Breast epithelium (tissue), 4 donors: ENCODE results near the gene FHOD3. TPM values are rescaled to one million over a fixed set of nuclear protein-coding genes. Genes with fewer than 3 reads are reported as not detected.

ENCODE experiments used
- DNase-seq, 2 donors: peaks; one replicate each; pipeline ENCODE4 v3.0.0-alpha.2; 2019; ENCODE audit warnings: low spot score in 2 of 2
- H3K27ac ChIP-seq, 2 donors: fragments of 200-600 bp; sonication (generic) in 1 of 2; one replicate each; pipeline ENCODE4 v1.5.1; 2016 to 2019; ENCODE audit warnings: mild to moderate bottlenecking in 1 of 2
- H3K27me3 ChIP-seq, 2 donors: fragments of 200-600 bp; sonication (generic) in 1 of 2; one replicate each; pipeline versions ENCODE4 v1.5.1 to v1.6.0; 2017 to 2019; ENCODE audit warnings: control low read depth in 1 of 2, mild to moderate bottlenecking in 1 of 2
- H3K36me3 ChIP-seq: fragments of 200-600 bp; one replicate; pipeline ENCODE4 v1.5.1; 2019
- H3K4me1 ChIP-seq, 2 donors: fragments of 200-600 bp; sonication (generic); one replicate each; pipeline ENCODE4 v1.5.1; 2016 to 2019; ENCODE audit warnings: control low read depth in 1 of 2
- H3K4me3 ChIP-seq, 3 donors: fragments of 200-600 bp; sonication (generic); 1 replicate in 2 of 3; 2 replicates in 1 of 3; pipeline ENCODE4 v1.5.1; 2016 to 2019; ENCODE audit warnings: mild to moderate bottlenecking in 3 of 3, moderate library complexity in 2 of 3
- H3K9me3 ChIP-seq, 2 donors: fragments of 200-600 bp; sonication (generic) in 1 of 2; one replicate each; pipeline ENCODE4 v1.5.1; 2016 to 2019; ENCODE audit warnings: control low read depth in 1 of 2
- CTCF ChIP-seq, 3 donors: fragments of 450-650 bp; IDR thresholded peaks; one replicate each; pipeline ENCODE4 v1.5.1; 2016 to 2017; ENCODE audit warnings: antibody characterized with exemption in 3 of 3, mild to moderate bottlenecking in 3 of 3, moderate library complexity in 3 of 3
- POLR2A ChIP-seq: fragments of 450-650 bp; IDR thresholded peaks from one replicate; pipeline ENCODE4 v1.6.1; 2016; ENCODE audit warnings: antibody characterized with exemption, mild to moderate bottlenecking, moderate library complexity
- POLR2AphosphoS5 ChIP-seq, 3 donors: sonication (generic); formaldehyde crosslinking; IDR thresholded peaks; one replicate each; pipeline ENCODE4 v1.6.1; 2017; ENCODE audit warnings: antibody characterized with exemption in 3 of 3
- intact Hi-C: fragments of 100-400 bp; cut with DNase I; formaldehyde crosslinking; loops from one replicate; pipeline ENCODE4 v1.15.1; 2023; ENCODE audit warnings: low total_unique reads
- total RNA-seq, 3 donors: library from RNA; depleted of rRNA; stranded (reverse); fragments of >200 nt; gene quantifications; one replicate each; pipeline ENCODE4 v1.1.0, GENCODE V29; 2016

The FHOD3 gene
- total RNA-seq, 3 donors from 2014 or later: 1.9 to 13.1 (median 13.0) TPM

GRCh38 chr18:36636237-36636817 lies 338.8 kb downstream of the FHOD3 start:
- Histone ChIP-seq H3K4me3 (no peak overlapping the region), H3K27me3 (no peaks in the 10 kb centered on the region), H3K36me3 (no peaks in the 10 kb centered on the region), H3K27ac (no peak overlapping the region), H3K9me3 (no peaks in the 10 kb centered on the region), H3K4me1 (no peaks in the 10 kb centered on the region)
- intact Hi-C loops: no loop called here
- TF ChIP-seq POLR2AphosphoS5 (IDR thresholded peaks at IDR 0.05): no peak
- no peak for TF ChIP-seq POLR2A
- TF ChIP-seq CTCF (IDR thresholded peaks at IDR 0.05): no peak
- no peak for DNase-seq

- Histone ChIP-seq H3K9me3 (no peaks in the 10 kb centered on the region), H3K27ac (no peak overlapping the region), H3K27me3 (no peaks in the 10 kb centered on the region), H3K4me1 (no peaks in the 10 kb centered on the region), H3K36me3 (no peaks in the 10 kb centered on the region), H3K4me3 (no peak overlapping the region)
- DNase-seq: no peak
- TF ChIP-seq POLR2AphosphoS5 (IDR thresholded peaks at IDR 0.05): no peak
- intact Hi-C loops: no loop called here
Measured at GRCh38 chr18:36638224-36638623, 340.7 kb downstream of the FHOD3 start.

GRCh38 chr18:36640021-36640952 lies 342.8 kb downstream of the FHOD3 start:
- Histone ChIP-seq H3K27ac (no peak overlapping the region), H3K9me3 (no peaks in the 10 kb centered on the region), H3K4me3 (no peak overlapping the region), H3K4me1 (no peaks in the 10 kb centered on the region), H3K27me3 (no peaks in the 10 kb centered on the region), H3K36me3 (no peaks in the 10 kb centered on the region)
- intact Hi-C loops: no loop called here
- TF ChIP-seq POLR2A (no peak), POLR2AphosphoS5 (IDR thresholded peaks at IDR 0.05) (no peak)
- DNase-seq: no peak

DNA sequence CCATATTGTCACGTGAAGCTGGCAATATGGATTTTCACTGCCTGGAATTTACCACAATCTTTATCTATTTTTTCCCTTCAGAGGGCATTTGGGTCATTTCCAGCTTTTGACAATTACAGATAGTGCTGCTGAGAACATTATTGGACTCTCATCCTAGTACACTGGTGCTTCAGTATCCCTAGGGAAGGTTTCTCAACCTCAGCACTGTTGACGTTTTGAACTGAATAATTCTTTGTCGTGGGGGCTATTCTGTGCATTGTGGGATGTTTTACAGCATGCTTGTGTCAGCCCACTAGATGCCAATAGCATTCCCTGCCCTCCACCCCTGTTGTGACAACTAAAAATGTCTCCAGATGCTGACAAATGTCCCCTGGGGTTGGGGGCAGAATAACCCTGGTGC lies 345.5 kb downstream of the FHOD3 start:
- intact Hi-C loops: no loop called here
- no peaks in the 10 kb centered on the region for H3K9me3 ChIP-seq
- no peaks in the 10 kb centered on the region for H3K4me1 ChIP-seq
- TF ChIP-seq CTCF (IDR thresholded peaks at IDR 0.05) (no peak), POLR2A (no peak), POLR2AphosphoS5 (IDR thresholded peaks at IDR 0.05) (no peak)
- no peak overlapping the region for H3K4me3 ChIP-seq
- no peak overlapping the region for H3K27ac ChIP-seq
- H3K27me3 ChIP-seq: no peaks in the 10 kb centered on the region
- DNase-seq: no peak
- H3K36me3 ChIP-seq: no peaks in the 10 kb centered on the region

DNA sequence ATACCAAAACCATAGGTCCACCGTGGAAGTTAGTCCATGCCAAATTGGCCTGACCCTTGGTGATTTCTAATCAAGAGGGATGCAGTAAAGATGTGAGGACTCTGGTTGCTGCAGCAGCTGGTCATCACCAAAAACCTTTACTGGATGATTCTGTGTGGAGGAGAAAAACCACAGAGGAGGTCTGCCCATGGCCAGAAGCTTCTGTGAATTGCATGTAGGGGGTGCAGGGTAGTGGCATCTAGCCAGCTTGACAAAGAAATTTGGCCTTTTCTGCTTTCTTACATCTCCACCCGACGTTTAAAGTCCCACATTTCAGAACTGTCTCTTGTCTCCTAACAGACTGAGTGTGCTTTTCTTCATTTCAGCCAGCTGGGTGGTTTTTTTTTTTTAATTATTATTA lies 351.3 kb downstream of the FHOD3 start:
- H3K9me3 ChIP-seq: no peaks in the 10 kb centered on the region
- intact Hi-C loops: no loop called here
- H3K36me3 ChIP-seq: no peaks in the 10 kb centered on the region
- no peaks in the 10 kb centered on the region for H3K4me1 ChIP-seq
- DNase-seq: no peak
- H3K27ac ChIP-seq: peak overlapping the region in 1 of 2 donors; percentile 38
- no peak overlapping the region for H3K4me3 ChIP-seq
- H3K27me3 ChIP-seq: no peaks in the 10 kb centered on the region
- TF ChIP-seq CTCF (IDR thresholded peaks at IDR 0.05) (no peak), POLR2A (no peak), POLR2AphosphoS5 (IDR thresholded peaks at IDR 0.05) (no peak)

GRCh38 chr18:36649205-36649604 lies 351.7 kb downstream of the FHOD3 start:
- Histone ChIP-seq H3K27me3 (no peaks in the 10 kb centered on the region), H3K27ac (no peak overlapping the region), H3K36me3 (no peaks in the 10 kb centered on the region), H3K4me3 (no peak overlapping the region), H3K4me1 (no peaks in the 10 kb centered on the region), H3K9me3 (no peaks in the 10 kb centered on the region)
- intact Hi-C loops: no loop called here
- TF ChIP-seq POLR2AphosphoS5 (IDR thresholded peaks at IDR 0.05) (no peak), CTCF (IDR thresholded peaks at IDR 0.05) (no peak), POLR2A (no peak)
- DNase-seq: no peak
